Esophagus muscularis mucosa (tissue), 4 donors: ENCODE data around the gene KLHL29. TPM values are rescaled to one million over a fixed set of nuclear protein-coding genes. Genes with fewer than 3 reads are reported as not detected.

Source experiments
- DNase-seq: peaks from one replicate; pipeline ENCODE4 v3.0.0-alpha.2; 2017; ENCODE audit errors: extremely low spot score
- H3K27ac ChIP-seq, 4 donors: fragments of 200-600 bp; sonication (generic); replicated peaks in 1 of 4; 1 replicate in 3 of 4; 2 replicates in 1 of 4; pipeline ENCODE4 v1.5.1; 2016 to 2019; ENCODE audit warnings: mild to moderate bottlenecking in 1 of 4
- H3K27me3 ChIP-seq, 4 donors: fragments of 200-600 bp; sonication (generic); one replicate each; pipeline versions ENCODE4 v1.5.1 to v1.6.0; 2016 to 2019
- H3K36me3 ChIP-seq, 4 donors: fragments of 200-600 bp; sonication (generic); one replicate each; pipeline ENCODE4 v1.5.1; 2016 to 2019
- H3K4me1 ChIP-seq, 4 donors: fragments of 200-600 bp; sonication (generic); one replicate each; pipeline ENCODE4 v1.5.1; 2016 to 2019
- H3K4me3 ChIP-seq, 4 donors: fragments of 200-600 bp; sonication (generic); 1 replicate in 2 of 4; 2 replicates in 2 of 4; pipeline ENCODE4 v1.5.1; 2016 to 2019; ENCODE audit warnings: mild to moderate bottlenecking in 4 of 4, moderate library complexity in 1 of 4
- H3K9me3 ChIP-seq, 4 donors: fragments of 200-600 bp; sonication (generic); 1 replicate in 3 of 4; 2 replicates in 1 of 4; pipeline ENCODE4 v1.5.1; 2016 to 2019
- EP300 ChIP-seq: sonication (generic); formaldehyde crosslinking; IDR thresholded peaks from one replicate; pipeline ENCODE4 v1.6.1; 2017; ENCODE audit warnings: antibody characterized with exemption
- POLR2A ChIP-seq: fragments of 450-650 bp; IDR thresholded peaks from one replicate; pipeline ENCODE4 v1.6.1; 2017; ENCODE audit warnings: antibody characterized with exemption, moderate library complexity, mild to moderate bottlenecking, low read depth
- POLR2AphosphoS5 ChIP-seq, 2 donors: sonication (generic); formaldehyde crosslinking; IDR thresholded peaks; one replicate each; pipeline ENCODE4 v1.6.1; 2017; ENCODE audit warnings: antibody characterized with exemption in 2 of 2
- WGBS: methylation state at CpG from one replicate; pipeline ENCODE4 v1.1.5; 2018; 5-methylcytosine and 5-hydroxymethylcytosine counted together
- intact Hi-C: fragments of 100-400 bp; cut with DNase I; formaldehyde crosslinking; loops from one replicate; pipeline ENCODE4 v1.15.1; 2023
- total RNA-seq, 4 donors: library from RNA; depleted of rRNA; stranded (reverse); fragments of >200 nt; gene quantifications; one replicate each; pipeline versions ENCODE4 v1.1.0 to v1.2.1, GENCODE V29; 2016
- TF ChIP-seq, protein P1 (sequence below), 3 experiments: fragments of 200-600 bp in 2 of 3; fragments of 450-650 bp in 1 of 3; sonication (generic) in 2 of 3; IDR thresholded peaks; one replicate each; pipeline ENCODE4 v1.5.1; 2017 to 2019; ENCODE audit warnings: antibody characterized with exemption in 3 of 3, mild to moderate bottlenecking in 2 of 3, moderate library complexity in 1 of 3

Gene KLHL29
- total RNA-seq, 4 donors from 2014 or later: 22.0 to 26.1 (median 23.4) TPM

DNA sequence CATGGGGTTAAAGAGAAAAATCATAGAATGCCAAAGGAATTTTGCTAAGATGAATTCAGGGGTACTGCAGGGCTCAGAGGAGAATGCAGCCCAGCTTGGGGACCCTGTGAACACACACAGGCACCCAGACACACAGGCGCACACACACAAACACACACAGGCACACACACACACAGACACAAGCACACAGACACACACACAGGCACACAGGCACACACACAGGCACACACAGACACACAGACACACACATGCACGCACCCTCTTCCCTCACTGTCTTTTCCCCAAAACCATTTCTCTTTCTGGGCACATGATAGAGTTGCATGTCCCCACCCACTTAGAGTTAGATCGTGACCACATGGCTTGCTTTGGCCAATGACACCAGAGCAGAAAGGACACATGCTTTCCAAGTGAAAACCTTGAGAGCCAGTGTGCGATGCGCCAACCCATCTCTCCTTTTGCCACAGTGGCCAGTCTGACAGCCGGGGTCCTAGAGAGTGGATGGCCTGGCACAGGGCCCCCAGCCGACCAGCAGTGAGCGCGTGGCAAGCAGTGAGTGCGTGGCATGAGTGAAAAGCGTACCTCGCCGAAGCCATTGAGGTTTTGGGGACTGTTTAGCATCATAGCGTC, 163.3 kb downstream of the KLHL29 start:
- Histone ChIP-seq H3K36me3 (no peaks in the 10 kb centered on the region), H3K4me3 (no peak overlapping the region), H3K27ac (no peak overlapping the region), H3K27me3 (no peaks in the 10 kb centered on the region), H3K4me1 (peaks cover 8 to 46% (median 42%) of the 10 kb centered on the region in 4 donors), H3K9me3 (no peaks in the 10 kb centered on the region)
- no peak for TF ChIP-seq POLR2AphosphoS5 (IDR thresholded peaks at IDR 0.05)
- no peak for TF ChIP-seq EP300
- TF ChIP-seq, protein P1, sequence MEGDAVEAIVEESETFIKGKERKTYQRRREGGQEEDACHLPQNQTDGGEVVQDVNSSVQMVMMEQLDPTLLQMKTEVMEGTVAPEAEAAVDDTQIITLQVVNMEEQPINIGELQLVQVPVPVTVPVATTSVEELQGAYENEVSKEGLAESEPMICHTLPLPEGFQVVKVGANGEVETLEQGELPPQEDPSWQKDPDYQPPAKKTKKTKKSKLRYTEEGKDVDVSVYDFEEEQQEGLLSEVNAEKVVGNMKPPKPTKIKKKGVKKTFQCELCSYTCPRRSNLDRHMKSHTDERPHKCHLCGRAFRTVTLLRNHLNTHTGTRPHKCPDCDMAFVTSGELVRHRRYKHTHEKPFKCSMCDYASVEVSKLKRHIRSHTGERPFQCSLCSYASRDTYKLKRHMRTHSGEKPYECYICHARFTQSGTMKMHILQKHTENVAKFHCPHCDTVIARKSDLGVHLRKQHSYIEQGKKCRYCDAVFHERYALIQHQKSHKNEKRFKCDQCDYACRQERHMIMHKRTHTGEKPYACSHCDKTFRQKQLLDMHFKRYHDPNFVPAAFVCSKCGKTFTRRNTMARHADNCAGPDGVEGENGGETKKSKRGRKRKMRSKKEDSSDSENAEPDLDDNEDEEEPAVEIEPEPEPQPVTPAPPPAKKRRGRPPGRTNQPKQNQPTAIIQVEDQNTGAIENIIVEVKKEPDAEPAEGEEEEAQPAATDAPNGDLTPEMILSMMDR (IDR thresholded peaks at IDR 0.05): no peak
- no peak for TF ChIP-seq POLR2A
- intact Hi-C loops: no loop called here
- WGBS: 100% methylated on average over 12 of the region's 14 CpGs
- no peak for DNase-seq

DNA sequence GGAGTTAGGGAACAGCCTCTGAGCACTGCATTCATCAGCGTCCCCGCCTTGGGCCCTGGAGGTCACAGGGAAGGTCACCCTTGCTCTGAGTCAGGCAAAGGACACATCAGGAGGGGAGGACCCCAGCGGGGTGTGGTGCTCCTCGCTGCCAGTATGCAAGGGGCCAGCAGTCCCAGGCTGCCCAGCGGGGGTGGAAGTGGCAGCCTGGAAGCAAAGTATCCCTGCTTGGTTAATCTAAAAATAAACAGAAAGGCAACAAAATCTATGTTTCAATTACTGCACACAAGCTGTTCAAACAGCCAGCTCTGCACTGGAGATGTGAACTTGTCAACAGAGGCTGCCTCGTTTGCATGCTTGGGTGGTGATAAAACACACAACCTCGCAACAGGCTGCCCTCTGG, 164.1 kb downstream of the KLHL29 start:
- Histone ChIP-seq H3K27ac (no peak overlapping the region), H3K4me1 (peaks cover 12 to 52% (median 50%) of the 10 kb centered on the region in 4 donors), H3K4me3 (no peak overlapping the region), H3K9me3 (no peaks in the 10 kb centered on the region), H3K36me3 (no peaks in the 10 kb centered on the region), H3K27me3 (no peaks in the 10 kb centered on the region)
- intact Hi-C loops: no loop called here
- WGBS: 82% methylated on average over 4 of the region's 7 CpGs
- DNase-seq: no peak
- TF ChIP-seq POLR2A (no peak), EP300 (no peak), POLR2AphosphoS5 (IDR thresholded peaks at IDR 0.05) (no peak)
- TF ChIP-seq, protein P1 (IDR thresholded peaks at IDR 0.05): no peak

DNA sequence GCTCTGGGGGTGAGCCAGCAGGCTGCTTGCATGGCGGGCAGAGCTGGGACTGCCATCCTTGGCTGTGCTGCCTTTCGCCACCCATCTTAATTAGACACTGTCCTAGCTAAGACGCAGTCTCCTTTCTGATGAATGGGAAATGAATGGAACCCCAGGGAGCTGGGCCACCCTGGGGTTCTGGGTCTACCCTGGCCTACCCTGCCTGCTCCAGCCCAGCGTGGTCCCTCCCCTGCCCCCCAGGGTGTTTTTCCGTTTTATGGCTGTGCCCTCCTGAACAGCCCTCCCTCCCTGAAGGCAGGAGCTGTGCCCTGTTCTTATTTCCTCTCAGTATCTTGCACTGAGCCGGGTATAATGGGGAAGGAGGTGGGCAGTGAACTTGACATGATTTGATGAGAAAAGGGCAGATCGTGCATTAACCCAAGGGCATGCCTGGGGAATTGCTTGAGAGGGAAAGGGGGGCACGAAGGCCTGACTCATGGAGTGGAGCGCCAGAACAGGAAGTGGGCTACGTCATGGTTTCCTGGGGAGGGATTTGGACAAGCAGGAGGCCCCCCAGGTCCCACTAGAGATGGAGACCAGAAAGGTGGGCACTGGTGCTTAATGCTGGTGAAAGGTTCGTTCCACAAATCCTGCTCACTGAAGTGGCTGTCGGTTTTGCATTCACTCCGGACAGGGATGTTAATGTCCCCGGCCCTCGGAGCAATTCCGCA, 165.0 kb downstream of the KLHL29 start:
- H3K27me3 ChIP-seq: no peaks in the 10 kb centered on the region
- 84% methylated on average over 15 of the region's 16 CpGs for WGBS
- peak overlapping the region in 2 of 4 donors; percentile 21 to 45 for H3K27ac ChIP-seq
- DNase-seq: no peak
- H3K4me3 ChIP-seq: no peak overlapping the region
- H3K4me1 ChIP-seq: peaks cover 12 to 55% (median 52%) of the 10 kb centered on the region in 4 donors
- no peaks in the 10 kb centered on the region for H3K9me3 ChIP-seq
- TF ChIP-seq POLR2A: no peak
- TF ChIP-seq, protein P1 (IDR thresholded peaks at IDR 0.05): no peak
- no peak for TF ChIP-seq POLR2AphosphoS5 (IDR thresholded peaks at IDR 0.05)
- TF ChIP-seq EP300: no peak
- no peaks in the 10 kb centered on the region for H3K36me3 ChIP-seq
- intact Hi-C loops: no loop called here

DNA sequence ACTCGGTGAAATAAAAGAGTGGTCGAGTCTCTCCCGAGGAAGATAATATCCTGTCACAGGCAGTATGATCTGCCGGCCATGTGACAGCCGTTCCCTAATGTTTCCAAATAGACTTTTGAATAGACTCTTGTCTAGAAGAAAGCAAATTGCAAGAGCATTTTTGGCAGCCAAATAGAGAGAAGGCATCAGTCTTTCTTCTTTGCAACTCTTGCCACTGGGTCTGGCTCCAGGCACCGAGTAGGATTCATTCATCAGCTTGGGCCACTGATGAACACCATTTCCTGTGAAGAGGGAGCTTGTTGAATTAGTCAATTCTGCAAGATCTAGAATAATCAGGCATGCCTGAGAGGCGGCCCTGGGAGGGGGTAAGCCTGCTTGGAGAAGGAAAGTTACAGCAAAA, 165.6 kb downstream of the KLHL29 start:
- peaks cover 7 to 55% (median 52%) of the 10 kb centered on the region in 4 donors for H3K4me1 ChIP-seq

More for the DNA sequence above, 165.6 kb downstream of the KLHL29 start:
- H3K9me3 ChIP-seq: no peaks in the 10 kb centered on the region
- DNase-seq: no peak
- TF ChIP-seq POLR2AphosphoS5 (IDR thresholded peaks at IDR 0.05) (no peak), POLR2A (no peak), EP300 (no peak)
- TF ChIP-seq, protein P1 (IDR thresholded peaks at IDR 0.05): no peak
- no peaks in the 10 kb centered on the region for H3K27me3 ChIP-seq
- H3K4me3 ChIP-seq: no peak overlapping the region
- H3K36me3 ChIP-seq: no peaks in the 10 kb centered on the region
- peak overlapping the region in 2 of 4 donors; percentile 21 to 45 for H3K27ac ChIP-seq
- 78% methylated on average over 7 of the region's 7 CpGs for WGBS
- intact Hi-C loops: no loop called here
